ENCODE results near the gene CARS1. TPM values are rescaled to one million over a fixed set of nuclear protein-coding genes. Genes with fewer than 3 reads are reported as not detected.

The CARS1 gene
- total and polyA plus RNA-seq, 4 donors: 27.3 to 62.3 (median 37.7) TPM

GRCh38 chr11:3055891-3056290 is 1.3 kb downstream of the CARS1 start:
- Histone ChIP-seq H3K27ac (ENCODE audit: low read depth in 1 of 2, low read length in 1 of 2) (no peak overlapping the region), H3K27me3 (ENCODE audit: control insufficient read depth in 3 of 3, insufficient read depth in 3 of 3, low read length in 2 of 3) (no peaks in the 10 kb centered on the region), H3K4me1 (ENCODE audit: control insufficient read depth in 5 of 5, insufficient read depth in 5 of 5, low read length in 5 of 5) (peaks cover 0 to 13% (median 5%) of the 10 kb centered on the region in 5 donors), H3K9me3 (ENCODE audit: control insufficient read depth in 4 of 4, insufficient read depth in 3 of 4, low read length in 3 of 4) (no peaks in the 10 kb centered on the region), H3K4me3 (no peak overlapping the region), H3K36me3 (ENCODE audit: control insufficient read depth in 4 of 4, insufficient read depth in 4 of 4, low read length in 4 of 4) (peaks cover 0 to 7% (median 3%) of the 10 kb centered on the region in 4 donors), H3K9ac (ENCODE audit: insufficient read depth in 1 of 2, low read length in 2 of 2) (peak overlapping the region in 1 of 2 donors; percentile 67)
- DNase-seq: no peak
- no peak for ATAC-seq (ENCODE audit: insufficient read depth, low FRiP score)
- TF ChIP-seq CTCF (IDR thresholded peaks at IDR 0.05; ENCODE audit: control extremely low read depth, extremely low read depth): no peak
- 93 to 94% methylated on average over 8 of the region's 8 CpGs for WGBS, 2 donors

GRCh38 chr11:3052567-3052966 is 4.7 kb downstream of the CARS1 start:
- DNase-seq: no peak
- WGBS, 2 donors: 86 to 91% methylated on average over 11 of the region's 11 CpGs

GRCh38 chr11:3052109-3052479 is 5.1 kb downstream of the CARS1 start:
- DNase-seq: no peak
- Histone ChIP-seq H3K27ac (ENCODE audit: low read depth in 1 of 2, low read length in 1 of 2) (no peak overlapping the region), H3K27me3 (ENCODE audit: control insufficient read depth in 3 of 3, insufficient read depth in 3 of 3, low read length in 2 of 3) (no peaks in the 10 kb centered on the region), H3K36me3 (ENCODE audit: control insufficient read depth in 4 of 4, insufficient read depth in 4 of 4, low read length in 4 of 4) (peaks cover 0 to 11% (median 3%) of the 10 kb centered on the region in 4 donors), H3K4me3 (no peak overlapping the region), H3K9ac (ENCODE audit: insufficient read depth in 1 of 2, low read length in 2 of 2) (no peak overlapping the region), H3K4me1 (ENCODE audit: control insufficient read depth in 5 of 5, insufficient read depth in 5 of 5, low read length in 5 of 5) (peaks cover 0 to 14% (median 5%) of the 10 kb centered on the region in 5 donors), H3K9me3 (ENCODE audit: control insufficient read depth in 4 of 4, insufficient read depth in 3 of 4, low read length in 3 of 4) (no peaks in the 10 kb centered on the region)
- 37 to 55% methylated on average over 14 of the region's 14 CpGs for WGBS, 2 donors
- ATAC-seq (ENCODE audit: insufficient read depth, low FRiP score): no peak
- no peak for TF ChIP-seq CTCF (IDR thresholded peaks at IDR 0.05; ENCODE audit: control extremely low read depth, extremely low read depth)

More at GRCh38 chr11:3052567-3052966, 4.7 kb downstream of the CARS1 start:
- no peak for ATAC-seq (ENCODE audit: insufficient read depth, low FRiP score)
- Histone ChIP-seq H3K36me3 (ENCODE audit: control insufficient read depth in 4 of 4, insufficient read depth in 4 of 4, low read length in 4 of 4) (peaks cover 0 to 8% (median 3%) of the 10 kb centered on the region in 4 donors), H3K9me3 (ENCODE audit: control insufficient read depth in 4 of 4, insufficient read depth in 3 of 4, low read length in 3 of 4) (no peaks in the 10 kb centered on the region), H3K4me3 (no peak overlapping the region), H3K27ac (ENCODE audit: low read depth in 1 of 2, low read length in 1 of 2) (no peak overlapping the region), H3K9ac (ENCODE audit: insufficient read depth in 1 of 2, low read length in 2 of 2) (no peak overlapping the region), H3K27me3 (ENCODE audit: control insufficient read depth in 3 of 3, insufficient read depth in 3 of 3, low read length in 2 of 3) (no peaks in the 10 kb centered on the region), H3K4me1 (ENCODE audit: control insufficient read depth in 5 of 5, insufficient read depth in 5 of 5, low read length in 5 of 5) (peaks cover 0 to 12% (median 5%) of the 10 kb centered on the region in 5 donors)
- no peak for TF ChIP-seq CTCF (IDR thresholded peaks at IDR 0.05; ENCODE audit: control extremely low read depth, extremely low read depth)

Data from lung (tissue), 12 donors.